Epithelial cell of alveolus of lung (primary cell): Measurements from ENCODE around the gene DLX5. TPM values are rescaled to one million over a fixed set of nuclear protein-coding genes. Genes with fewer than 3 reads are reported as not detected.

Source experiments
- total RNA-seq: library from RNA; depleted of rRNA; stranded (reverse); fragments of >200 nt; gene quantifications from 2 replicates; pipeline ENCODE4 v1.2.1, GENCODE V29; 2015

DLX5 gene
- total RNA-seq, result 0.13 TPM in 1 of 2 replicates, not detected in the other

GRCh38 chr7:97024209-97025129, at the start of gene DLX5:
TSS of gene DLX5 (minus strand) at chr7:97024831. CDS start at chr7:97024623, 208 bp downstream.

GRCh38 chr7:97005183-97006054, 19.2 kb downstream of the DLX5 start, which contains the start of gene DLX6:
TSS of gene DLX6 (plus strand) at chr7:97005553. CDS start at chr7:97005978, 425 bp downstream.

Other genes starting within 250 kb of the DLX5 start
- gene DLX6, start 19.3 kb downstream of the DLX5 start, total RNA-seq, result not detected in 2 replicates
- 7.8 and 10.9 TPM in 2 replicates for gene SDHAF3, start 92.9 kb upstream of the DLX5 start, total RNA-seq